NCI-H2196 treated with DMSO at 0.1 percent for 48 hours (cell line): Measurements from ENCODE around the gene FBN2.

Experiments used
- DNase-seq: peaks from one replicate; lab custom pipeline; 2025; ENCODE audit not compliant: unreplicated experiment; lab: John Stamatoyannopoulos, UW

Gene FBN2

DNA sequence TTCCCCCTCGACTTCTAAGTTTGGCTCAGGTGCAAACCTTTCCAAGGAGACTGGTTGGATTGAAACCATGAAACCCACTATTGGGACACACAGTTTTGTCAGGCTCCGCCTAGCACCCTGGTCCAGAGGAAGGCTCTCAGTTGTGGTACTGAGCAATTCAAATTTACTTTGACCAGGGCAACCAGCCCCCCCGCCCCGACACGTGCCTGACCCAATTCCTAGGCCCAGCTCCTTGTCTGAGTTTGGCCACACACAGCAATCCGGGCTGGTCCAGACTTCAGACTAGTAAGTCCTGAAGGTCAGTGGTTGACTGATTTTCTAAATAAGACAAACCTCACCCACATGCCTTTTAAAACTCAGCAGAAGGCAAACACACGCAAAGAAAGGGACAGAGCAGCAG lies 321.8 kb downstream of the FBN2 start:
- no peak for DNase-seq

DNA sequence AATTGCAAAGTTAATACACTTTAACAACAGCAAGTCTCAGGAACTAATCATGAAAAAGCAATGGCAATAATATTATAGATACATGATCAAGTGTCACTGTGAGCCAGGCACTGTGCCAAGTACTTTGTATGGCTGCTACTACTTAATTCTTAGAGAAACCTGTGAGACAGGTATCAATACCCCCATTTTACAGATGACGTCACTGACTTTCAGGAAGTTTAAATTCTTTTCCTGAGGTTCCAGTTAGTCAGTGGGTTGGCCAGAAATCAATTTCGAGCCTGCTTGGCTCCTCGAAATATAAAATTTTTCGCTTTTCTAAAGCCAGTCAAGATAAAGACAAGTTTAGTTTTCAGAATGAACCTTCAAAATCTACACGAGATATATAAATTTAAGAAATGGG lies 324.2 kb downstream of the FBN2 start:
- no peak for DNase-seq

DNA sequence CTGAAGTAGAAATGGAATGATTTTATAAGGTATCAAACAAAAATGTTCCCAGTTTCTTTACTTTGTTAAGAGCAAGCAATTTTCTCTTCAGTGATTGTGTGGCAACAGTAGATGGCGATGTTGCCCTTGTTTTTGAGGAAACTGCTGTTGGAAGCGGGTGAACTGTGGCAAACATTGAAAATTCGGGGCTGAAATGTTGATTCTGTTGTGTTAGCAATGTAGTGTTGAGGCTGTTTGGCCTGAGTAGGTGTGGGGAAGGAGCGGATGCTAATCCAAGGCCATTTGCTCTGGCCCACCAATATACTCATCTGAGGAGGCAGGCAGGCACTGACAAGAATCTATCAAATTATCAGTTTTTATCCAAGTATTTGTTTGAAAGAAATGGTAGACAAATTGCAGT lies 324.7 kb downstream of the FBN2 start:
- DNase-seq, result peak; percentile 15

DNA sequence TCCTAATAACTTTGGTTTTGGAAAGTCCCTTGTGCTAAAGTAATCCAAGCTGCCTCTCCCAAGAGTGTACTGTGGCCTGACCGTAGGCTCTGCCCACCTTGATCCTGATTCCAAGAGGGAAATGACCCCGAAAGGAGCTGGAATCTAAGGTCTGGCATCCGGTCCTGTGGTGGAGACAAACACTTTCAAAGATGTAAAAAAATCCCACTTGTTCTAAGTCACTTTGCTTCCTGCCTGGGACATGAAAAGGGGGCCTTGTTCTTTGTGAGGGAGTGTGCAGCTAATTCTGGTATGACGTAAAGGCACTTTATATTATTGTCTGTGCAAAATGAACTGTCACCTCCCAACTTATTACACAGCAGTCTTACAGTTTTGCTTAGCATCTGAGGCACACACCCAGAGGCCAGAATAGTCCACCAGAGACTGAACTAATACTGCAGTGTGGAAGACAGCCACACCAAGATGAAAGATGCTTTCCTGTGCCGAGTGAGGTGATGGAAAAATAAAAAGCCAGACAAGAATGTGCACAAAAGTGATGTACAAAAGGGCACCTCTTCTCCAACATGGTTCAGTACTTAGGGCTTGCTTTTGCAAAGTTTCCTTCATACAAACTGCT lies 325.7 kb downstream of the FBN2 start:
- DNase-seq, result no peak

DNA sequence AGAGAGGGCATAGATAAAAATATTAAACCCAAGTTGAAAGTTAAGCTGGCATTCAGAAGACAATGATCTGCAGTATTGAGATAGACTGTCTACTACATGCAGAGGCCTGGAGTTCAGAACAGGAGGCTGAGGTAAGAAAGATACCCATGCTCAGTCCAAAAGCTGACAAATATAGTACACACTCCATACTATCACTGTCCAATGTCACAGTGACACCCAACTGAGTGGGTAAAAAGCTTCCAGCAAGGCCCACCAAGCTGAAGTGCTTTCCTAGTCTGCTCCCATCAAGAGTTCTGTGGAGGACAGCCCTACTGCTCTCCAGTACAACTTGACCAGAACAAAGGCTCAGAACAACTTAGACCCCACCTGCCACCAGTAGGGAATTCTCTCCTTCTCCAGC lies 329.6 kb downstream of the FBN2 start:
- no peak for DNase-seq
